GM06990 (cell line): ENCODE data around the gene FAHD1.
"Not testable (repeated sequence)": the region's sequence is repeated elsewhere in the genome, so short reads cannot be mapped to it uniquely, and the experiment has no call there.

ENCODE experiments used
- DNase-seq: peaks from one replicate; pipeline ENCODE4 v3.0.0-alpha.2; 2011; ENCODE audit not compliant: insufficient read length; ENCODE audit errors: extremely low read depth
- H3K27me3 ChIP-seq: replicated peaks from 2 replicates; pipeline ENCODE4 v1.6.0; 2011; ENCODE audit warnings: low read length; ENCODE audit not compliant: control insufficient read depth, insufficient read depth
- H3K36me3 ChIP-seq: 2 replicates; pipeline ENCODE4 v1.5.1; 2011; ENCODE audit warnings: low read length; ENCODE audit not compliant: control insufficient read depth, insufficient read depth
- H3K4me3 ChIP-seq: replicated peaks from 2 replicates; pipeline ENCODE4 v1.5.1; 2011; ENCODE audit warnings: low read depth, mild to moderate bottlenecking, control low read depth, low read length
- CTCF ChIP-seq: IDR thresholded peaks from 2 replicates; pipeline ENCODE4 v1.5.1; 2011; ENCODE audit warnings: low read length, control low read depth, mild to moderate bottlenecking, inconsistent platforms; ENCODE audit not compliant: insufficient read depth, poor library complexity, severe bottlenecking

The FAHD1 gene

GRCh38 chr16:1863681-1864460 is 36.9 kb downstream of the FAHD1 start:
- Histone ChIP-seq H3K36me3 (no peaks in the 10 kb centered on the region), H3K27me3 (no peaks in the 10 kb centered on the region; the same call in 1 of the 2 replicates), H3K4me3 (no peak overlapping the region)
- TF ChIP-seq CTCF, result peak; percentile 41
- peak; percentile 15 for DNase-seq

GRCh38 chr16:1865902-1866690 is 39.1 kb downstream of the FAHD1 start:
- Histone ChIP-seq H3K36me3 (no peaks in the 10 kb centered on the region), H3K4me3 (no peak overlapping the region), H3K27me3 (no peaks in the 10 kb centered on the region)
- TF ChIP-seq CTCF, result no peak
- no peak for DNase-seq

- no peak for TF ChIP-seq CTCF
- Histone ChIP-seq H3K4me3 (no peak overlapping the region), H3K27me3 (no peaks in the 10 kb centered on the region), H3K36me3 (no peaks in the 10 kb centered on the region)
- no peak for DNase-seq
Measured at GRCh38 chr16:1870365-1871082, 43.5 kb downstream of the FAHD1 start.

GRCh38 chr16:1871974-1872635 is 45.1 kb downstream of the FAHD1 start, which contains the start of gene MEIOB:
MEIOB (minus strand) TSS chr16:1872164; CDS start chr16:1868175, 3,989 bp downstream.
- TF ChIP-seq CTCF, result no peak
- peak; percentile 13 for DNase-seq
- no peaks in the 10 kb centered on the region for H3K27me3 ChIP-seq
- H3K36me3 ChIP-seq, result no peaks in the 10 kb centered on the region
- no peak within 1 kb of the TSS for H3K4me3 ChIP-seq

- no peak for TF ChIP-seq CTCF
- H3K27me3 ChIP-seq, result no peaks in the 10 kb centered on the region
- DNase-seq, result no peak
Measured at GRCh38 chr16:1874854-1875253, 47.8 kb downstream of the FAHD1 start.

GRCh38 chr16:1876066-1876465 is 49.1 kb downstream of the FAHD1 start:
- not testable (repeated sequence) for DNase-seq, H3K36me3 ChIP-seq, H3K4me3 ChIP-seq, H3K27me3 ChIP-seq

More at GRCh38 chr16:1874854-1875253, 47.8 kb downstream of the FAHD1 start:
- Histone ChIP-seq H3K4me3 (no peak overlapping the region), H3K36me3 (no peaks in the 10 kb centered on the region)
